DND-41 (cell line): Measurements from ENCODE around the gene HNRNPUL1.

ENCODE experiments used
- CTCF ChIP-seq: IDR thresholded peaks from 2 replicates; pipeline ENCODE4 v1.5.1; 2012; ENCODE audit warnings: borderline replicate concordance, low read length, moderate library complexity, mild to moderate bottlenecking; ENCODE audit not compliant: poor library complexity, severe bottlenecking; ENCODE audit errors: extremely low read depth
- EZH2 ChIP-seq: IDR thresholded peaks from 3 replicates; pipeline ENCODE4 v1.6.1; 2012; ENCODE audit warnings: borderline replicate concordance, low read depth, mild to moderate bottlenecking, moderate library complexity, low read length, inconsistent platforms; ENCODE audit not compliant: severe bottlenecking

DNA sequence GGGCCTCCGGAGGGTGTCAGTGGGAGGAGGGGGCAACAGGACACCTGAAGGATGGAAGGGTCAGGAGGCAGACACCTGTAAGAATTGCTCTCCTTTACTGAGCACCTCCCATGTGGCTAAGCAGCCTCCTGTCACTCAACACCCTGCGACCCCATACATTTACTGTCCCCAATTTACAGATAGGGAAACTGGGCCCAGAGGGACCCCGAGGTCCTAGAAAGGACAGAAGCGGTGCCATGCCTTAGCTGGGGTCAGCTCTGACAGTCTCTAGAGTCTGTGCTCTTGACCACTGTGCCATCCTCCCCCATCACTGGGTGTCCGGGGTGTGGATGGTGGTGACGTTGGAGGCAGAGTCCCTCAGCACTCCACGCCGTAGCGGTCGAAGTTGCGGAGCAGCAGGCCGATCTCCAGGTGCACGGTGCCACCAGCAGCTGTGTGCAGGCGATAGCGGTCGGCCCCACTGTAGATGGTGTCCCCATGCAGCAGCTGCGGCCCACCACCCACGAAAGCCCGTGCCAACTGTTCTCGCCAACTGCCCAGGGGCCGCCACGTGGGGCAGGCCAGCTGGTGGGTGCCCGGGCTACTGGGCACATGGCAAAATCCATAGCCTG lies 90.3 kb downstream of the HNRNPUL1 start:
- TF ChIP-seq CTCF (no peak), EZH2 (no peak)
